BE2C (cell line): ENCODE measurements around the gene KRT10.

Experiments used
- DNase-seq: peaks from one replicate; pipeline ENCODE4 v3.0.0-alpha.2; 2020
- H3K27me3 ChIP-seq: fragments of 250-450 bp; sonication (Bioruptor Pico); 2 replicates; pipeline ENCODE4 v1.5.1; 2020; ENCODE audit warnings: mild to moderate bottlenecking
- H3K36me3 ChIP-seq: fragments of 250-450 bp; sonication (Bioruptor Pico); 2 replicates; pipeline ENCODE4 v1.5.1; 2020; ENCODE audit warnings: mild to moderate bottlenecking
- H3K4me1 ChIP-seq: fragments of 250-450 bp; sonication (Bioruptor Pico); 2 replicates; pipeline ENCODE4 v1.5.1; 2020
- H3K4me3 ChIP-seq: 2 replicates; pipeline ENCODE4 v1.5.1; 2011; ENCODE audit warnings: low read depth, low read length
- H3K9me3 ChIP-seq: fragments of 250-450 bp; sonication (Bioruptor Pico); 2 replicates; pipeline ENCODE4 v1.5.1; 2020
- CTCF ChIP-seq: IDR thresholded peaks from 2 replicates; pipeline ENCODE4 v1.5.1; 2012; ENCODE audit warnings: mild to moderate bottlenecking, low read depth, low read length

KRT10 gene

DNA sequence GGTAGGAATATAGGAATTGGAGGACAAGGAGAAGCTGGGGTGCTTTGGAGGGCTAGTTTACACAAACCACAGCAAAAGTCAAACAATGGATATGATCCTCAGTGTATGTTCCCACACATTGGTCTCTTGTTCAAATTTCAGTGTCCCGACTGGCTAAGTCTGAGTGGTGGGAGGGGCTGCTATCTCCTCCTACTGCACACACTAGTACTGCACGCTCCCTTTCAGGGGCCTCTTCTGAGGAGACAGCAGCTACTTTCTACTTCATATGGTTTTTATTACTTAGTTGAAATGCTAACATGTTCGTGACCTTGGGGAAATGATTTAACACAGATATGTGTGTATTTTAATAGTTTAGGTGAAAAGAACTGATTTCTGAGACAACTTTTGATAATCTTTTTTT lies 18.8 kb upstream of the KRT10 start:
- Histone ChIP-seq H3K9me3 (no peaks in the 10 kb centered on the region), H3K27me3 (peaks cover 41% of the 10 kb centered on the region), H3K36me3 (no peaks in the 10 kb centered on the region), H3K4me3 (no peak overlapping the region), H3K4me1 (no peaks in the 10 kb centered on the region)
- no peak for TF ChIP-seq CTCF
- no peak for DNase-seq

- TF ChIP-seq CTCF: no peak
- peaks cover 25% of the 10 kb centered on the region for H3K27me3 ChIP-seq
- H3K9me3 ChIP-seq: no peaks in the 10 kb centered on the region
- H3K4me3 ChIP-seq: no peak overlapping the region
- H3K4me1 ChIP-seq: no peaks in the 10 kb centered on the region
- H3K36me3 ChIP-seq: no peaks in the 10 kb centered on the region
- DNase-seq: no peak
Measured at GRCh38 chr17:40839194-40839593, 16.8 kb upstream of the KRT10 start.

- no peak overlapping the region for H3K4me3 ChIP-seq
- no peak for TF ChIP-seq CTCF
- H3K4me1 ChIP-seq: no peaks in the 10 kb centered on the region
- peaks cover 7% of the 10 kb centered on the region; the same call in 1 of the 2 replicates for H3K27me3 ChIP-seq
- H3K9me3 ChIP-seq: no peaks in the 10 kb centered on the region
- DNase-seq: no peak
- H3K36me3 ChIP-seq: no peaks in the 10 kb centered on the region
Measured at GRCh38 chr17:40836020-40836419, 13.6 kb upstream of the KRT10 start.

- H3K36me3 ChIP-seq: no peaks in the 10 kb centered on the region
- no peaks in the 10 kb centered on the region for H3K4me1 ChIP-seq
- no peak for DNase-seq
- H3K9me3 ChIP-seq: no peaks in the 10 kb centered on the region
- H3K27me3 ChIP-seq: peaks cover 5% of the 10 kb centered on the region; the same call in 1 of the 2 replicates
- no peak for TF ChIP-seq CTCF
- no peak overlapping the region for H3K4me3 ChIP-seq
Measured at GRCh38 chr17:40833882-40834281, 11.5 kb upstream of the KRT10 start.

DNA sequence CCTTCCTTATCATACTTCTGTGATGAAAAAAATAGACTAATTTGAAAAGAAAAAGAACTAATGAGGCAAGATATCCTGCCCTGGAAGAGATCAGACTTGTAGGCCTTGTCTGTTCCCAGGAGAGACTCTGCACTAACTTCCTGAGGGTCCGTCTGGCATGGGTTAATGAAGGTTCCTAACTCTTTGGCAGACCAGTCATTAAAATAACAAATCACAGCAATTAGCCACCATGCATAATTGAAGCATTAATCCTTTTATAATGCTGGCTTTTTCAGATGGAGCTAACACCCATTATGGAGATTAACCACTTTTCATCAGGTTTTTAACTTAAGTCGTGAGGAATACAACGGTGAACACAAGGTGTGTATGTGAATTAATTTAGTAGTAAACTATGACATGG lies 10.4 kb upstream of the KRT10 start:
- Histone ChIP-seq H3K4me3 (no peak overlapping the region), H3K27me3 (no peaks in the 10 kb centered on the region), H3K9me3 (no peaks in the 10 kb centered on the region), H3K36me3 (no peaks in the 10 kb centered on the region), H3K4me1 (no peaks in the 10 kb centered on the region)
- DNase-seq: no peak
- TF ChIP-seq CTCF: no peak

DNA sequence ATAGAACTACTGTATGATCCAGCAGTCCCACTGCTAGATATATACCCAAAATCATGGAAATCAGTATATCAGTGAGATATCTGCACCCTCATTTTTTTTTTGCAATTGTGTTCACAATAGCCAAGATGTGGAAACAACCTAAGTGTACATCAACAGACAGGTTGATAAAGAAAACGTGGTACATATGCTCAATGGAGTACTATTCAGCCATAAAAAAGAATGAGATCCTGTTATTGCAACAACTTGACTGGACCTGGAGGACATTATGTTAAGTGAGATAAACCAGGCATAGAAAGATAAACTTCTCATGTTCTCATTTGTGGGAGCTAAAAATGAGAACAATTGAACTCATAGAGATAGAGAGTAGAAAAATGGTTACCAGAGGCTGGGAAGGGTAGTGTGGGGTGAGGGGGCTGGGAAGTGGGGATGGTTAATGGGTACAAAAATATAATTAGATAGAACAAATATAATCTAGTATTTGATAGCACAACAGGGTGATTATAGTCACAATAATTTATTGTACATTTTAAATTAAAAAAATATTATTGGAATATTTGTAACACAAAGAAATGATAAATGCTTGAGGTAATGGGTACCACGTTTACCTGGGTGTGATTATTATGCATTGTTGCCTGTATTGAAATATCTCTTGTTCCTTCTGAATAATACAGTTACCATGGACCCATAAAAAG lies 7.8 kb upstream of the KRT10 start:
- Histone ChIP-seq H3K36me3 (no peaks in the 10 kb centered on the region), H3K4me1 (no peaks in the 10 kb centered on the region), H3K4me3 (no peak overlapping the region), H3K9me3 (no peaks in the 10 kb centered on the region), H3K27me3 (no peaks in the 10 kb centered on the region; the same call in 1 of the 2 replicates)
- no peak for DNase-seq
- TF ChIP-seq CTCF: no peak
